Mucosa of descending colon (tissue), 3 donors: ENCODE data around the gene CCDC83. TPM values are rescaled to one million over a fixed set of nuclear protein-coding genes. Genes with fewer than 3 reads are reported as not detected.

Source experiments
- ATAC-seq: fragments of 200-7000 bp; cut with Tn5 transposase; one replicate; pipeline ENCODE4 v1.9.1; 2020; ENCODE audit warnings: mild to moderate bottlenecking, moderate library complexity
- DNase-seq, 3 donors: peaks; one replicate each; pipeline ENCODE4 v3.0.0-alpha.2; 2020
- H3K36me3 ChIP-seq: fragments of 200-600 bp; one replicate; pipeline ENCODE4 v1.8.0; 2021; ENCODE audit warnings: low read depth, mild to moderate bottlenecking
- H3K4me1 ChIP-seq: fragments of 200-600 bp; one replicate; pipeline ENCODE4 v1.8.0; 2021; ENCODE audit warnings: low read depth, mild to moderate bottlenecking
- H3K4me3 ChIP-seq: fragments of 200-600 bp; one replicate; pipeline ENCODE4 v1.8.0; 2021; ENCODE audit warnings: mild to moderate bottlenecking
- H3K9me3 ChIP-seq: fragments of 200-600 bp; one replicate; pipeline ENCODE4 v1.8.0; 2021; ENCODE audit warnings: mild to moderate bottlenecking
- CTCF ChIP-seq: fragments of 200-600 bp; IDR thresholded peaks from one replicate; pipeline ENCODE4 v1.8.0; 2022; ENCODE audit warnings: antibody characterized with exemption, mild to moderate bottlenecking
- intact Hi-C, 2 donors: fragments of 100-400 bp; cut with DNase I in 1 of 2; cut with micrococcal nuclease in 1 of 2; formaldehyde crosslinking; loops; one replicate each; pipeline versions ENCODE4 v1.11.0 to v1.11.1; 2022; cut with DNase I, micrococcal nuclease
- total RNA-seq, 3 donors: library from RNA; stranded (reverse); fragmentation: NEBNext Ultra II Directional in 2 of 3; extraction: Animal tissue kit (Norgen Biotek cat#: 25700) in 2 of 3; gene quantifications; one replicate each; pipeline versions ENCODE4 v1.2.1 to v1.2.4, GENCODE V29; 2021 to 2023
- donor health status: DM: no; HTN: no; CAD: no; lungs with moderate emphysema.
- donor health status: DM: no; HTN: no; CAD: no.
- donor health status: DM: no; HTN: yes; CAD: no.

CCDC83 gene
- total RNA-seq, 3 donors from 2014 or later, result not detected

DNA sequence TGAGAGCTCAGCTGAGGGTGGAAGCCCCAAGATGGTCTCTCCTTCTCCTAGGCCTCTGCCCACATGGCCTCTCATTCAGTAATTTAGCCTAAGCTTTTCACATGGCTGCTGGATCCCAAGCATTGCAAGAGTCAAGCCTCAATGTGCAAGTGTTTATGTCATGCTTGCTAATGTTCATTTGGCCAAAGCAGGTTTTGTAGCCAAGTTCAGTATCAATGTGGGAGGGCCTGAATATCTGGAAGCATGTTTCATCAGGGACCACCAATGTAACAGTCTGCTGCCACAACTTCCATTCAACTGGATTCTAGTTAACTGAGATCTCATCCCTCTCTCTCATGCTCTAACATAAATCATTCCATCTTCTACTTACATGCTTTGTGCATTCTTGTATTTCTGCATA is 35.7 kb upstream of the CCDC83 start:
- Histone ChIP-seq H3K4me1 (peaks cover 14% of the 10 kb centered on the region), H3K4me3 (no peak overlapping the region), H3K36me3 (no peaks in the 10 kb centered on the region), H3K9me3 (no peaks in the 10 kb centered on the region)
- ATAC-seq, result no peak
- intact Hi-C loops, result no loop called here
- no peak for DNase-seq
- TF ChIP-seq CTCF, result no peak

DNA sequence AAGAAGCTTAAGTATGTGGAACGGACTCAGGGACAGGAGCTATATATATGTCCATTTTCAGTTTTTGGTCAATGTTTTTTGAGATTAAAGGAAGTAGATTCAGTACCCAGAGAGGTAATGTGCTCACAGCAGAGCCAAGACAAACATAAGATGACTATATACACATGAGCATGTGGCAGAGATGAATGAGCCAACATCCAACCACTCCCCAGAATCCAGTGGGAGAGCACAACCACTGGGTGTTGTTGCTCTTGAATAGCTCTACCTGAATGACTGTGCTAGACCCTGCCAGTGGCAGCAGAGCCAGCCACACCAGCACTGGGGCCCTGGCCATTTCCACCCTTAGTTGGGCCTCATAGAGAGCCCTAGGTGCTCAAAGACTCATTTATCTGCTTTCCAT is 33.5 kb upstream of the CCDC83 start:
- peak; percentile 93 for ATAC-seq

DNA sequence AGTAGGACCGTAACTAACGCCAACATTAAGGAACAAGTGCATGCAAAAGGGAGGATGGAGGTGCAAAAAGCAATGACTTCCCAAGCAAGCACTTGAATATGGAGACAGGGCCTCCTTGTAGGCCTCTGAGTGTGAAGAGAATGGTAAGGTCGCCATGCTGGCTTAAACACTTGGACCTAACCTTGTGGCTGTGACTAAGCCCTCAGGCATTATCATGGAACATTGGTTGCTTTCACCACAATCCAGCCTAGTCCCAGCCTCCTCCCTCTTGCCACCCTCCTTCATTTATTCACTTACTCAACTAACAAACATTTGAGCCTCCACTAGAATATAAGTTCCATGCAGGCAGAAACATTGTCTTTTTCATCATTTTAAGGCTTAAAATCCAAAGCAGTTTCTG is 32.4 kb upstream of the CCDC83 start:
- Histone ChIP-seq H3K4me3 (no peak overlapping the region), H3K4me1 (peaks cover 18% of the 10 kb centered on the region), H3K9me3 (no peaks in the 10 kb centered on the region), H3K36me3 (no peaks in the 10 kb centered on the region)
- no peak for DNase-seq
- ATAC-seq, result no peak
- no peak for TF ChIP-seq CTCF
- intact Hi-C loops, result no loop called here

More for the DNA sequence above, 33.5 kb upstream of the CCDC83 start:
- Histone ChIP-seq H3K9me3 (no peaks in the 10 kb centered on the region), H3K36me3 (no peaks in the 10 kb centered on the region), H3K4me3 (no peak overlapping the region), H3K4me1 (peaks cover 13% of the 10 kb centered on the region)
- intact Hi-C loops, result no loop called here
- TF ChIP-seq CTCF, result no peak
- peak; percentile 60 to 72 (median 63) for DNase-seq

DNA sequence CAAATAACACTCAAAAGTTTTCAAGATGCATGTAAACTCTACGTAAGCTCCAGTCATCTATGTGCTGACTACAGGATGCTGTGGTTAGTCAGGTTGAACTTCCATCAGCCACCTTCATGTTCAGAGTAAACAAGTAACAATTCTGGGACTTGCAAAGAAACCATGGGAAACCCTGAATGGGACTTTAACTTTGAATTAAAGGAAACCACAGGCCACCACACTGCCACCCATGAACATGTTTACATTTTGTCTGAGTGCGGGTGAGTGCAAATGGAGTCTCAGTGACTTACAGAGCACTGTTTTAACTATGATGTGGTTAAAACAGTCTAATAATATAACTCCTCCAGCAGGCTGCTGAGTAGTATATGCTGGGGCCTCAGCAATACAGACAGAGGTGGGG is 31.4 kb upstream of the CCDC83 start:
- Histone ChIP-seq H3K4me1 (peaks cover 27% of the 10 kb centered on the region), H3K4me3 (no peak overlapping the region), H3K9me3 (no peaks in the 10 kb centered on the region), H3K36me3 (no peaks in the 10 kb centered on the region)
- TF ChIP-seq CTCF, result no peak
- intact Hi-C loops, result no loop called here
- DNase-seq (peak in 1 of 3 donors; percentile 35), ATAC-seq (peak; percentile 43)

GRCh38 chr11:85825616-85826015 is 29.6 kb upstream of the CCDC83 start:
- no peaks in the 10 kb centered on the region for H3K9me3 ChIP-seq
- H3K4me1 ChIP-seq, result peaks cover 27% of the 10 kb centered on the region
- no peak for DNase-seq
- no peaks in the 10 kb centered on the region for H3K36me3 ChIP-seq
- ATAC-seq, result no peak
- no peak overlapping the region for H3K4me3 ChIP-seq
- intact Hi-C loops, result no loop called here
- no peak for TF ChIP-seq CTCF
